ENCODE measurements around the gene PHRF1. TPM values are rescaled to one million over a fixed set of nuclear protein-coding genes. Genes with fewer than 3 reads are reported as not detected.

PHRF1 gene
- total RNA-seq, 2 experiments from 2014 or later, result 46.8 to 48.6 TPM

DNA sequence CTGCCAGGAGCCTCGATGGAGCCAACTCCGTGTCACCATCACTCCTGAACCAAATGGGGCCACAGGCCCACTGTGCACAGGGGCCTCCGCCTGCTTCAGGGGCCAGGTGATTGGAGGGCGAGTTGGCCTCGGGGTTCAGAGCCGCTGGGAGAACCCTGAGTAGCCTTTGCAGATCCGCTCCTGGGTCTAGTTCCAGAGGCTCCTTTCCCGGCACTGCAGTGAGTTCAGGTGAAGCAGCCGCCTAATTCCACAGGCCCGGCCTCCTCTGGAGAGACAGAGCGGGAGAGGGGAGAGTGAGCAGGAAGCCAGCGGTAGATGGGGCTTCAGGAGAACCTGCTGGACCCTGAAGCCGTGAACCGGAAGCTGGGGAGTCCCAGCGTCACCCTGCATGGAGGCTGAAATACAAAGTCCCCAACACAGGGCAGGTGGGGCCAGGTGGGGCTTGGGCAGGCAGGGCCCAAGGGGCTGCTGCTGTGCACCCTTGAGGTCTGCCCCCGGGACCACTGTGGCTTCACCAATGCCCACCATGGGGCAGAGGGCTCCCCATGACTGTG, 83.3 kb downstream of the PHRF1 start:
- Mint-ChIP-seq H3K4me1 (no peaks in the 10 kb centered on the region), H3K27ac (no peak overlapping the region), H3K4me3 (no peak overlapping the region), H3K36me3 (ENCODE audit: low read depth) (peaks cover 5% of the 10 kb centered on the region), H3K9me3 (no peaks in the 10 kb centered on the region), H3K27me3 (no peaks in the 10 kb centered on the region)
- no peak for DNase-seq
- CTCF ChIA-PET, result interaction anchor here (1.4 kb wide), 1 partner anchor 63 kb away, joined by 3 read pairs; no protein-coding TSS in a partner anchor
- POLR2A ChIA-PET, result no interaction called here

DNA sequence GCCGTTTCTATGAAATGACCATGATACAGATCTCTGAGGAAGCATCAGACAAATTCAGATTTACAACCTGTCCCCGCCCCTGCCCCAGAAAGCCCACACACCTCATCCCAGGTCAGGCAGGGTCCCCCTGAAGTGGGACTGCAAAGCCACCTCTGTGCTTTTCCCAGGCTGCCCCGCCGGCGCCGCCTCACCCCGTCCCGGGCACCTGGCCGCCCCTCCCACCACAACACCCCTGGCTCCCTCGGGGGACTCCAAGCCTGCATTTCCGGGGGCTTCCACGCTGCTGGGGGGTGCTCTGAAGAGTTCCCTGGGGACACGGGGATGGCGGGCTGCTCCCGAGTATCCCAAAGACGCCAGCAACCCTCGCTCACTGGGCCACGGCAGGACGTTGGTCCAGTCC, 84.0 kb downstream of the PHRF1 start:
- no peak for DNase-seq
- Mint-ChIP-seq H3K9me3 (no peaks in the 10 kb centered on the region), H3K36me3 (ENCODE audit: low read depth) (peaks cover 5% of the 10 kb centered on the region), H3K27me3 (no peaks in the 10 kb centered on the region), H3K27ac (no peak overlapping the region), H3K4me1 (no peaks in the 10 kb centered on the region), H3K4me3 (no peak overlapping the region)
- CTCF ChIA-PET, result interaction anchor here (0.6 to 1.4 kb wide), 3 partner anchors 14 to 66 kb away, joined by 3 read pairs; no protein-coding TSS in a partner anchor
- POLR2A ChIA-PET, result no interaction called here

DNA sequence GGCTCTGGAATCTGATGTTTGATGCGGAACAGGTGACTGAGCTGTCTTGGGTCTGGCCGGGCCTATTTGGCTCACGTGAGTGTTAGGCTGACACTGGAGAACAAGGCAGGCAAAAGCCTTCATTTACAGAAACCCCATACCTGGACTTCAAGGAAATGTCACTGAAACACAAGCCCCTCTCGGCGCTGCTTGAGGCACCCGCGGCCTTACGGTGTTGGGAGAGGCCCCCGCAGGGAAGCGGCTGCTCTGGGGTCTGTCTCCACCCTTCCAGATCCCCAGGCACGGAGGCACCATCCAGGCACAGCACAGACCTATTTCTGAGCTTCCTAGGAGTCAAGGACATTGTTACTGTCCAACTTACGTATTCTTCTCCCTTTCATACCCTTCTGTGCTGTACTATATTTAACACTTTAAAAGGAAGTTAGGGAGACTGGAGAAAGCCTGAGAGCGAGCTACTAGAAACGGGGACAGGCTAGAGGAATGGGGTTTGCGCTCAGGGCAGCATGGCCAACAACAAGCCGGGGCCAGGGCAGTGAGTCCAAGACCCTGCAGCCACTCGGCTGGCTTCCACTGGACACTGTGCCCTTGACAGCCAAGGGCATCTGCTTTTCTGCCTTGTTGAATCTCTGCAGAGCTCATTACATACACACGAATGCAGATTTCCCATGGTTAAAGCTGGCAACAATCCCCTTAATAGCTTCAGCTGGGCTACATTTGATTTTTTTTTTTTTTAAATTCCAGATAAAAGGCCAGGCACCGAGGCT, 84.6 kb downstream of the PHRF1 start:
- no peaks in the 10 kb centered on the region for H3K9me3 Mint-ChIP-seq
- H3K27me3 Mint-ChIP-seq, result no peaks in the 10 kb centered on the region
- H3K4me1 Mint-ChIP-seq, result no peaks in the 10 kb centered on the region
- ChIA-PET POLR2A (interaction anchor here (0.6 kb wide), 1 partner anchor 9 kb away, joined by 4 read pairs; no protein-coding TSS in a partner anchor), CTCF (interaction anchor here (0.6 to 1.4 kb wide), 3 partner anchors 14 to 65 kb away, joined by 3 read pairs; no protein-coding TSS in a partner anchor)
- no peak overlapping the region for H3K27ac Mint-ChIP-seq
- peaks cover 5% of the 10 kb centered on the region for H3K36me3 Mint-ChIP-seq (ENCODE audit: low read depth)
- DNase-seq, result no peak
- H3K4me3 Mint-ChIP-seq, result no peak overlapping the region

Small RNAs within 50 kb of the gene (microRNA-seq; reads per million reads assigned to microRNA genes)
- 2,701 reads per million, percentile 92 among the genes with 10 or more reads in this experiment for gene MIR210 (ENCODE audit: borderline microRNAs expressed, borderline replicate concordance)

Other genes starting within 250 kb of the PHRF1 start
- 1 to 10 TPM; 1.5 to 1.6 TPM for gene B4GALNT4, start 207.0 kb upstream of the PHRF1 start, total RNA-seq
- gene PKP3, start 182.3 kb upstream of the PHRF1 start, total RNA-seq, result not detected
- gene SIGIRR, start 161.5 kb upstream of the PHRF1 start, total RNA-seq, result 100 to 1,000 TPM; 226 to 255 TPM
- 10 to 100 TPM; 88.2 to 94.2 TPM for gene ANO9, start 134.5 kb upstream of the PHRF1 start, total RNA-seq
- gene PTDSS2, start 126.2 kb upstream of the PHRF1 start, total RNA-seq, result 10 to 100 TPM; 22.7 to 25.2 TPM
- 10 to 100 TPM; 90.6 to 99.5 TPM for gene RNH1, start 69.2 kb upstream of the PHRF1 start, total RNA-seq
- 10 to 100 TPM; 51.7 to 63.5 TPM for gene HRAS, start 40.9 kb upstream of the PHRF1 start, total RNA-seq
- 1 to 10 TPM; 2.0 to 2.1 TPM for gene LRRC56, start 38.9 kb upstream of the PHRF1 start, total RNA-seq
- gene LMNTD2, start 15.7 kb upstream of the PHRF1 start, total RNA-seq, result 1 to 10 TPM; 3.4 to 4.8 TPM
- 10 to 100 TPM; 30.7 to 38.1 TPM for gene RASSF7, start 15.5 kb upstream of the PHRF1 start, total RNA-seq
- 100 to 1,000 TPM; 152 to 154 TPM for gene IRF7, start 39.5 kb downstream of the PHRF1 start, total RNA-seq
- not detected for gene CDHR5, start 48.5 kb downstream of the PHRF1 start, total RNA-seq
- not detected for gene SCT, start 50.7 kb downstream of the PHRF1 start, total RNA-seq
- gene DRD4, start 60.8 kb downstream of the PHRF1 start, total RNA-seq, result under 1 TPM; 0.21 to 0.30 TPM
- 10 to 100 TPM; 44.0 to 48.8 TPM for gene DEAF1, start 118.8 kb downstream of the PHRF1 start, total RNA-seq
- 10 to 100 TPM; 39.1 to 44.7 TPM for gene TMEM80, start 119.3 kb downstream of the PHRF1 start, total RNA-seq
- 10 to 100 TPM in 1 of 2 experiments, 1 to 10 TPM in 1; 7.8 to 11.9 TPM for gene EPS8L2, start 129.8 kb downstream of the PHRF1 start, total RNA-seq
- 100 to 1,000 TPM; 219 to 268 TPM for gene TALDO1, start 171.0 kb downstream of the PHRF1 start, total RNA-seq
- gene GATD1, start 201.0 kb downstream of the PHRF1 start, total RNA-seq, result 10 to 100 TPM; 58.2 to 62.1 TPM
- under 1 TPM; 0.20 to 0.60 TPM for gene CEND1, start 213.6 kb downstream of the PHRF1 start, total RNA-seq
- 10 to 100 TPM; 45.9 to 49.1 TPM for gene SLC25A22, start 221.8 kb downstream of the PHRF1 start, total RNA-seq
- gene PIDD1, start 228.8 kb downstream of the PHRF1 start, total RNA-seq, result 10 to 100 TPM; 47.9 to 60.4 TPM
- gene RPLP2, start 233.5 kb downstream of the PHRF1 start, total RNA-seq, result 1,000 to 10,000 TPM; 1,927 to 2,229 TPM
- gene PNPLA2, start 242.4 kb downstream of the PHRF1 start, total RNA-seq, result 10 to 100 TPM; 68.9 to 71.9 TPM